SK-N-MC (cell line): ENCODE data around the gene GPC5.

Source experiments
- EZH2 ChIP-seq: fragments of 200-600 bp; sonication (generic); IDR thresholded peaks from one replicate; pipeline ENCODE4 v1.6.1; 2017; ENCODE audit warnings: antibody characterized with exemption
- POLR2AphosphoS5 ChIP-seq: IDR thresholded peaks from 2 replicates; pipeline ENCODE4 v1.6.1; 2012; ENCODE audit warnings: mild to moderate bottlenecking, low read depth, low read length, borderline replicate concordance

DNA sequence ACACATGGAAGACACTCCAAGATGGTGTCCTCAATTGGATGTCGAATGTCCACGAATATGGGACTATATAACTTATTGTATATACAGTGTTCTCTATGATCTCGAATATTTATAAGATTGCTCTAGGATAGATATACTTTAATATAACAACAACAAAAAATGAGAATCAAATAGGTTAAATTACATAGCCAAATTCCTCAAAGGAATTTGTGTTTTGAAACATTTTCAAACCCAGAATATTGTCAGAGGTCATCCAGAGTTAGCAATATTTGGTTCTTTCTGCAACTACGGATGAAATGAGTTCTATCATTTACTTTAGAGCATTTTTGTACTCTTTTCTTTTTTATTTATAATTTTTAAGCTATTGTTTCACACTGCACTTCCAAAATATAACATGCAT is 857.8 kb downstream of the GPC5 start:
- TF ChIP-seq POLR2AphosphoS5 = no peak
- TF ChIP-seq EZH2 = no peak
